ENCODE data around the gene POU3F2.

Gene POU3F2

DNA sequence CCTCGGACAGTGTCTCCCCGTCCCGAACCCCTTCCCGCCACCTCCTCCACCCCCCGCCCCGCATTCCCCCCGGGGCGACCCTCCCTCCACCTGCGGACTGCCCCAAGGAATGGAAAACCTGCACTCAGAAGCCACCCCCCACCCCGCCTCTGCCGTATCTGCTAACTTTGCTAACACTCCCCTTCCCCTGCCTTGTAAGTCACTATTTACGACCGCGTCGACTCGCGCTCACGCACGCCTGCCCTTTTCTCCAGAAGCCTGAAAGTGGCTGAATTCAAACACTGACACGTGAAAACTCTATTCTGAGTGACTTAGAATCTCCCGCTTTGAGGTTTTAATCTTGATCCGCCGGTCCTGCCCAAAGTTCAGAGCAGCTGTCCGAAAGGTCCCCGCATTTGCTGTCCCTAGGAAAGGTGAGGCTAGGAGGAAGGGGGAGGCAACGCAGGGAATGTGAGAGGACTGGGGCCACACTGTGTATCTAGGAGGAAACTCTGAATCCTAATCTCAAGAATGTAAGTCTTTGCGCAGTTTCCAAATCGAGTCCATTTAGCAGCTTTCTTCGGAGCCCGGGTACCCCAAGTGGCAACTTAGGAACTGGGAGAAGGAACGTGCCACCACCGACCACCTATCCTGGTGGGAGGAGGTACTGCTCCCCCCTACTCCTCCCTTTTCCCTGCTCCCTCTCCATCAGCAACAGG, 9.3 kb upstream of the POU3F2 start:
- TF ChIP-seq, protein P1, sequence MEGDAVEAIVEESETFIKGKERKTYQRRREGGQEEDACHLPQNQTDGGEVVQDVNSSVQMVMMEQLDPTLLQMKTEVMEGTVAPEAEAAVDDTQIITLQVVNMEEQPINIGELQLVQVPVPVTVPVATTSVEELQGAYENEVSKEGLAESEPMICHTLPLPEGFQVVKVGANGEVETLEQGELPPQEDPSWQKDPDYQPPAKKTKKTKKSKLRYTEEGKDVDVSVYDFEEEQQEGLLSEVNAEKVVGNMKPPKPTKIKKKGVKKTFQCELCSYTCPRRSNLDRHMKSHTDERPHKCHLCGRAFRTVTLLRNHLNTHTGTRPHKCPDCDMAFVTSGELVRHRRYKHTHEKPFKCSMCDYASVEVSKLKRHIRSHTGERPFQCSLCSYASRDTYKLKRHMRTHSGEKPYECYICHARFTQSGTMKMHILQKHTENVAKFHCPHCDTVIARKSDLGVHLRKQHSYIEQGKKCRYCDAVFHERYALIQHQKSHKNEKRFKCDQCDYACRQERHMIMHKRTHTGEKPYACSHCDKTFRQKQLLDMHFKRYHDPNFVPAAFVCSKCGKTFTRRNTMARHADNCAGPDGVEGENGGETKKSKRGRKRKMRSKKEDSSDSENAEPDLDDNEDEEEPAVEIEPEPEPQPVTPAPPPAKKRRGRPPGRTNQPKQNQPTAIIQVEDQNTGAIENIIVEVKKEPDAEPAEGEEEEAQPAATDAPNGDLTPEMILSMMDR (IDR thresholded peaks at IDR 0.05; ENCODE audit: low read depth, low read length), result no peak
- no peak overlapping the region for H3K4me3 ChIP-seq (replicated peaks in 1 of 2; ENCODE audit: low read depth in 2 of 2, low read length in 2 of 2)
- no peak for DNase-seq (ENCODE audit: low read depth in 2 of 2)

DNA sequence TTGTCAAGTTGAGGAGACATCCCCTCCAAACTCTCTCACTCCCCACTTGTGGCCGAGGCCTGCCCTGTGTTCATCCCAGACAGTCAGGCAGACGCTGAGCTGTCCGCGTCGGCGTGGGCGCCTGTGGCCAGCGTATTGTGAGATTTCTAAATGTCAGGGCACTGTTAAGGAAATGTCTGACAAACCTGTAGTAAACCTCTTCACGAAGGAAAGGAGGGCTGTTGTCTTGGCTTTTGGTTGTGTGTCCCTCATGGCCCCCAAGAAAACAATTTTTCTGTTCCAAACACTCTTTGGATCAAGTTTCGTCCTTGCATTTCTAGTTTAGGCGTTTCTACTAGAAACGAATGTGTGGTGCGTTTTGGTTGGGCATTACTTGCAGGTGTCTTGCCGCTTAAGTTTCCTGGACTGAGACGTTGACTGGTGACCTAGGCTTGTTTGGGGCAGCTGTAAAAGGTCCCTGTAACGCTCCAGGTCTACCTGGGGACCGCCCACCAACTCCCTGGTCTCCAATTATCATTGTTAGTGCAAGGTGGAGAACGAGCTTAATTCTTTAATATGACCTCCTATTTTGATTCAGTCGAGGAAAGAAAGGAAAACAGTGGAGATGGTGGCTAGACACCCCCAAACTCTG, 8.7 kb upstream of the POU3F2 start:
- no peak for DNase-seq (ENCODE audit: low read depth in 2 of 2)
- TF ChIP-seq, protein P1 (IDR thresholded peaks at IDR 0.05; ENCODE audit: low read depth, low read length), result no peak
- no peak overlapping the region for H3K4me3 ChIP-seq (replicated peaks in 1 of 2; ENCODE audit: low read depth in 2 of 2, low read length in 2 of 2)

DNA sequence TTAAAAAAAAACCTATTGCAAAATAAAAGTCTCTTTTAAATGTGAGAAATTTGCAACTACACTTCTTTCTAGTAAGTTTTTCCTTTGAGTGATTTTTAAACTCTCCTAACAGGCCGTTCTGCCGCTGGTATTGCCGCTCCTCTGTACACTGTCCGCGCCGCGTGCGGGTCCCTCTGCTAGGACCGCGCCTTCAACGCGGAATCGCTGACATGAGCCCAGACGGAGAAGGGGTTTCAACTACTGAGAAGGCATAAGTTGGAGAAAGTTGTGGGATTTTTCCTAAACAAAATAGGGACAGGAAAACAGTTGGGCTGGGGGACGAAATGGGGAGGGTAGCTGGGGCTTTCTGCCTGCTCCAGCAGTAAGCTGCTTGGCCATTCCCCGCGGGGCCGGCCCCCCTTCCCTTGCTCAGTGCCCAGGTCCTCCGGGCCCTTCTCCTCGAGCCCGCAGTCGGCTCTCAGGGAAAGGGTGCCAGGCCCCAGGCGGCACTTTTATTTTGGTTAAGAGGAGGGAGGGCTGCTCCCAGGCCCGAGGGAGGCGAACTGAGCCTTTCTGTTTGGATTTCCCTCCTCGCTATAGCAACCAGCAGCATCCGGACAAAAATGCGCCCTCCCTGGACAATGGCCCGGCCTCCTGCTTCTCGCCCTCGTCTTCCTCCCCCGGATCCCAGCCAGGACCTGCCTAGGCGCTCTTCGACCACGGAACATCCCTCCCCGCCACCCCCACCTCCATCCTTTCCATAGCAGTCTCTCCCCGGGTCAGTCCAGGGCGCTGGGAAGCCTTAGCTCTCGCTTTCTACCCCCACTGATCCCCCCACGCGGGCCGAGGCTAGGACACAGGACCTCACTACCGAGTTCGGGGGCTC, 6.8 kb upstream of the POU3F2 start:
- peak in 1 of 2 donors; percentile 17 for DNase-seq (ENCODE audit: low read depth in 2 of 2)
- TF ChIP-seq, protein P1 (IDR thresholded peaks at IDR 0.05; ENCODE audit: low read depth, low read length), result no peak
- H3K4me3 ChIP-seq (replicated peaks in 1 of 2; ENCODE audit: low read depth in 2 of 2, low read length in 2 of 2), result no peak overlapping the region

DNA sequence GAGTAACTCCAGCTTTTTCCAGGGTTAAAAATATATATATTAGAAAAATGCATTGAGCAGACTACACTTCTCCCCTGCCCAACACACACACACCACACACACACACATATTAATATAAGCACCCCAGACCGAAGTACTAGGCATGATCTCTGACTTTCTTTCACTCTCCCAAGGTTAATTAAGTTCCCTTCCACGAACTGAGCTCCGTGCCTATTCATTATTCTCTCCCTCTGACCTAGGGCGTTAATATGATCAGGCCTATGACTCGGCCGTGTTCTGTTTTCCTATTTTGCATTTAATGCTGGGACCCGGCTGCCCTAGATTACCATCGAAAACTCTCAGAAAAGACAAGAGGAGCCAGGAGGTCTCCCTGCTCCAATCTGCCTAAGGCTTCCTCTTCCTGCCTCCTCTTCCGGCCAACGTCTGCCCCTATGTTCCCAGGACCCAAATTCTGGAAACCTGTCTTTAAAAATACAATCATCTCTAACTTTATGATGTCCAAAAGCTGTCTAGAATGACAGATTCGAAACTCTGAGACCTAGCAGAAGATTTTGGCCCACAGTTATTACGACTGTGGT, 6.1 kb upstream of the POU3F2 start:
- TF ChIP-seq, protein P1 (IDR thresholded peaks at IDR 0.05; ENCODE audit: low read depth, low read length), result no peak
- H3K4me3 ChIP-seq (replicated peaks in 1 of 2; ENCODE audit: low read depth in 2 of 2, low read length in 2 of 2), result no peak overlapping the region
- no peak for DNase-seq (ENCODE audit: low read depth in 2 of 2)

DNA sequence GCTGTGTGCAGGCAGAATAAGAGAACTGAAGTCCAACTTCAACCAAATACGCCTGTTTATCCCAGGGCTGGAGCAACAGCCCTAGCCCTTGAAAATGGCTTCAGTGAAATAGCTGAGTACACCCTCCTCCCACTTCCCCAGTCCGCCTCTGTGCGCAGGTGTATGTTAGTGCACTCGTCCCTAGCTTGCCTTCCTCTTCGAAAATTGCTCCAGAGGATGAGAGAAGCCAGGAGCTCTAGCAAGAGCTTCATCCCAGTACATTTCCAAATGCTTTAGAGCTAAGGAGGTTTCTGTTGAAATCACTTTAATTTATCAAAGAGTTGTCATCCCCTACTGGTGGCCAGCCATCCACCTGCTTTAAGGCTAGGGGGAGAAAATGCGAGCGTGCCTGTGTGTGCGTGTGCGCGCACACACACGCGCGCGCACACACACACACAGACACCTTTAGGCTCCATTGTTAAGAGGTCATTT, 5.4 kb upstream of the POU3F2 start:
- DNase-seq (ENCODE audit: low read depth in 2 of 2), result no peak
- TF ChIP-seq, protein P1 (IDR thresholded peaks at IDR 0.05; ENCODE audit: low read depth, low read length), result no peak
- H3K4me3 ChIP-seq (replicated peaks in 1 of 2; ENCODE audit: low read depth in 2 of 2, low read length in 2 of 2), result no peak overlapping the region

DNA sequence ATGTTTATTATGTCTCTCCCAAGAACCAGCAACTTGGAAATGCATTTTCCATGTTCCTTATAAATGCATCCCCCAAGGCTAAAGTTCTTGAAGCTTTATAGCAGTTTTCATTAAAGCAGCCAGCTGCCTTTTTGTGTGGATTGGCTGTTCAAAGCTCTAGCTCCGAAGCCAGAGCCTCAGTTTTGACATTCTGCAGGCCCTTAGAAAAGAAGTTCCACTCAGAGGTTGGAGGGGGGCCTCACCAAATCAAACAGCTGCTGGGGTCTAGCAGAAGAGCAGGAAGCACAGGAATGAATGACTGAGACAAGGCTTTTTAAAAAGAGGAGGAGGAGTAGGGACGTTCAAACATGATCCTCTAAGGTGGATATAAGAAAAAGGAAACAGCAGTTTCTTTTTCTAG, 4.2 kb upstream of the POU3F2 start:
- TF ChIP-seq, protein P1 (IDR thresholded peaks at IDR 0.05; ENCODE audit: low read depth, low read length), result no peak
- no peak overlapping the region for H3K4me3 ChIP-seq (replicated peaks in 1 of 2; ENCODE audit: low read depth in 2 of 2, low read length in 2 of 2)
- no peak for DNase-seq (ENCODE audit: low read depth in 2 of 2)

All from cardiac fibroblast (primary cell).